Natural killer cell (primary cell): ENCODE measurements around the gene FFAR3. TPM values are rescaled to one million over a fixed set of nuclear protein-coding genes. Genes with fewer than 3 reads are reported as not detected.

Source experiments
- ATAC-seq, 3 donors: fragments of 150-1000 bp in 2 of 3; fragments of 200-7000 bp in 1 of 3; cut with Tn5 transposase; 1 replicate in 1 of 3; 2 replicates in 2 of 3; pipeline ENCODE4 v1.10.0; 2021; ENCODE audit warnings: mild to moderate bottlenecking in 2 of 3, moderate library complexity in 2 of 3
- DNase-seq, 2 donors: peaks; one replicate each; pipeline versions ENCODE4 v3.0.0 to v3.0.0-alpha.2; 2013 to 2021; ENCODE audit warnings: mixed read lengths in 1 of 2
- H3K27ac ChIP-seq: one replicate; pipeline ENCODE4 v1.5.1; 2013; ENCODE audit warnings: mild to moderate bottlenecking, low read length
- H3K27me3 ChIP-seq: one replicate; pipeline ENCODE4 v1.6.1; 2013; ENCODE audit warnings: low read length; ENCODE audit not compliant: control insufficient read depth, insufficient read depth
- H3K36me3 ChIP-seq: one replicate; pipeline ENCODE4 v1.6.1; 2013; ENCODE audit warnings: low read length; ENCODE audit not compliant: control insufficient read depth, insufficient read depth
- H3K4me1 ChIP-seq: one replicate; pipeline ENCODE4 v1.6.1; 2013; ENCODE audit warnings: low read length; ENCODE audit not compliant: control insufficient read depth, insufficient read depth
- H3K4me3 ChIP-seq: one replicate; pipeline ENCODE4 v1.5.1; 2013; ENCODE audit warnings: low read length
- H3K9me3 ChIP-seq: one replicate; pipeline ENCODE4 v1.6.1; 2013; ENCODE audit warnings: low read length; ENCODE audit not compliant: control insufficient read depth, insufficient read depth
- H3K27ac Mint-ChIP-seq, 2 donors: one replicate each; pipeline ENCODE4 v1.8.0; 2022; ENCODE audit warnings: mild to moderate bottlenecking in 2 of 2, mixed read lengths in 2 of 2, moderate library complexity in 1 of 2
- H3K27me3 Mint-ChIP-seq, 2 donors: one replicate each; pipeline ENCODE4 v1.8.0; 2022; ENCODE audit warnings: low read depth in 2 of 2, mixed read lengths in 2 of 2
- H3K36me3 Mint-ChIP-seq: one replicate; pipeline ENCODE4 v1.8.0; 2022; ENCODE audit warnings: mixed read lengths
- H3K4me1 Mint-ChIP-seq, 2 donors: one replicate each; pipeline ENCODE4 v1.8.0; 2022; ENCODE audit warnings: mixed read lengths in 2 of 2
- H3K4me3 Mint-ChIP-seq: one replicate; pipeline ENCODE4 v1.8.0; 2022; ENCODE audit warnings: mild to moderate bottlenecking, moderate library complexity, mixed read lengths
- H3K9me3 Mint-ChIP-seq, 2 donors: one replicate each; pipeline ENCODE4 v1.8.0; 2022; ENCODE audit warnings: mixed read lengths in 2 of 2
- CTCF ChIP-seq: fragments of 200-600 bp; IDR thresholded peaks from one replicate; pipeline ENCODE4 v1.8.0; 2022; ENCODE audit warnings: antibody characterized with exemption
- WGBS: methylation state at CpG from one replicate; pipeline ENCODE4 v1.1.7; 2013; ENCODE audit warnings: missing lambda C conversion rate; ENCODE audit not compliant: insufficient coverage; 5-methylcytosine and 5-hydroxymethylcytosine counted together
- intact Hi-C: fragments of 100-400 bp; cut with micrococcal nuclease; formaldehyde crosslinking; loops from one replicate; pipeline ENCODE4 v1.14.2; 2022
- total RNA-seq, 4 donors: library from RNA; stranded (reverse); fragments of 120-200 nt in 1 of 4; gene quantifications; one replicate each; pipeline versions ENCODE4 v1.2.3 to v1.2.4, GENCODE V29; 2013 to 2022

FFAR3 gene
- total RNA-seq, 3 donors from 2014 or later (not counting 1 experiment from before 2014, with no cell fraction given): 0.92 to 2.7 TPM; not detected in 1

- Mint-ChIP-seq H3K9me3 (no peaks in the 10 kb centered on the region), H3K36me3 (no peaks in the 10 kb centered on the region), H3K4me1 (no peaks in the 10 kb centered on the region), H3K4me3 (no peak overlapping the region), H3K27ac (no peak overlapping the region), H3K27me3 (peaks cover 0 to 8% of the 10 kb centered on the region in 2 donors)
- Histone ChIP-seq H3K4me3 (no peak overlapping the region), H3K36me3 (no peaks in the 10 kb centered on the region), H3K27ac (no peak overlapping the region), H3K27me3 (no peaks in the 10 kb centered on the region), H3K9me3 (no peaks in the 10 kb centered on the region), H3K4me1 (peaks cover 12% of the 10 kb centered on the region)
- ATAC-seq (no peak), DNase-seq (no peak)
- TF ChIP-seq CTCF: no peak
- WGBS: 79% methylated on average over 25 of the region's 25 CpGs
- intact Hi-C loops: no loop called here
Measured at GRCh38 chr19:35337097-35337983, 20.9 kb upstream of the FFAR3 start.

- H3K4me3 ChIP-seq: no peak overlapping the region
- TF ChIP-seq CTCF: no peak
- H3K27me3 Mint-ChIP-seq: peaks cover 0 to 8% of the 10 kb centered on the region in 2 donors
- H3K27ac Mint-ChIP-seq: no peak overlapping the region
- H3K4me1 Mint-ChIP-seq: no peaks in the 10 kb centered on the region
- no peak for DNase-seq
- no peak overlapping the region for H3K4me3 Mint-ChIP-seq
- H3K27me3 ChIP-seq: no peaks in the 10 kb centered on the region
- H3K36me3 ChIP-seq: no peaks in the 10 kb centered on the region
- intact Hi-C loops: no loop called here
- no peak for ATAC-seq
- no peaks in the 10 kb centered on the region for H3K9me3 Mint-ChIP-seq
- H3K36me3 Mint-ChIP-seq: no peaks in the 10 kb centered on the region
- H3K4me1 ChIP-seq: peaks cover 8% of the 10 kb centered on the region
- no peak overlapping the region for H3K27ac ChIP-seq
- 93% methylated on average over 12 of the region's 13 CpGs for WGBS
- H3K9me3 ChIP-seq: no peaks in the 10 kb centered on the region
Measured at GRCh38 chr19:35337984-35338296, 20.3 kb upstream of the FFAR3 start.

GRCh38 chr19:35340431-35340830 lies 17.8 kb upstream of the FFAR3 start:
- no peak for DNase-seq
- Mint-ChIP-seq H3K4me3 (no peak overlapping the region), H3K36me3 (no peaks in the 10 kb centered on the region), H3K9me3 (no peaks in the 10 kb centered on the region), H3K4me1 (no peaks in the 10 kb centered on the region), H3K27ac (no peak overlapping the region), H3K27me3 (peaks cover 0 to 2% of the 10 kb centered on the region in 2 donors)
- H3K4me3 ChIP-seq: no peak overlapping the region
- H3K9me3 ChIP-seq: no peaks in the 10 kb centered on the region
- 92% methylated on average over 11 of the region's 11 CpGs for WGBS
- no peaks in the 10 kb centered on the region for H3K36me3 ChIP-seq
- no peaks in the 10 kb centered on the region for H3K4me1 ChIP-seq
- no peak overlapping the region for H3K27ac ChIP-seq
- H3K27me3 ChIP-seq: no peaks in the 10 kb centered on the region
- intact Hi-C loops: no loop called here
- no peak for ATAC-seq
- TF ChIP-seq CTCF: no peak

GRCh38 chr19:35341006-35341405 lies 17.3 kb upstream of the FFAR3 start:
- intact Hi-C loops: no loop called here
- WGBS: 91% methylated on average over 16 of the region's 16 CpGs
- peaks cover 0 to under 1% of the 10 kb centered on the region in 2 donors for H3K4me1 Mint-ChIP-seq

More at GRCh38 chr19:35341006-35341405, 17.3 kb upstream of the FFAR3 start:
- ATAC-seq (no peak), DNase-seq (no peak)
- TF ChIP-seq CTCF: no peak
- no peaks in the 10 kb centered on the region for H3K9me3 ChIP-seq
- Mint-ChIP-seq H3K27me3 (peaks cover 0 to 8% of the 10 kb centered on the region in 2 donors), H3K36me3 (no peaks in the 10 kb centered on the region), H3K9me3 (no peaks in the 10 kb centered on the region), H3K4me3 (no peak overlapping the region), H3K27ac (no peak overlapping the region)
- no peak overlapping the region for H3K4me3 ChIP-seq
- H3K27me3 ChIP-seq: no peaks in the 10 kb centered on the region
- no peaks in the 10 kb centered on the region for H3K36me3 ChIP-seq
- H3K4me1 ChIP-seq: peaks cover 5% of the 10 kb centered on the region
- no peak overlapping the region for H3K27ac ChIP-seq
